Common myeloid progenitor, CD34-positive (primary cell): ENCODE data around the gene USP40.

Experiments
- CTCF ChIA-PET: fragments of 350-600 bp; sonication (Branson Sonifier 250); formaldehyde crosslinking; loops from one replicate; lab custom pipeline; 2021; ENCODE audit warnings: antibody characterized with exemption; lab: Charles Lee
- POLR2A ChIA-PET: fragments of 350-600 bp; sonication (Branson Sonifier 250); formaldehyde crosslinking; loops from one replicate; lab custom pipeline; 2021; ENCODE audit warnings: antibody characterized with exemption; lab: Charles Lee
- DNase-seq, 3 donors: peaks; one replicate each; pipeline versions ENCODE4 v3.0.0 to v3.0.0-alpha.2; 2013
- H3K27ac ChIP-seq, 2 experiments: 1 replicate in 1 of 2; 2 replicates in 1 of 2; pipeline ENCODE4 v1.7.0; 2013; ENCODE audit warnings: inconsistent platforms in 2 of 2, low read length in 2 of 2, mild to moderate bottlenecking in 2 of 2, low read depth in 1 of 2, moderate library complexity in 1 of 2; ENCODE audit not compliant: severe bottlenecking in 2 of 2, insufficient read depth in 1 of 2, poor library complexity in 1 of 2
- H3K27me3 ChIP-seq, 5 experiments: replicated peaks in 2 of 5; 1 replicate in 3 of 5; 2 replicates in 2 of 5; pipeline versions ENCODE4 v1.6.1 to v1.7.0; 2013; ENCODE audit warnings: low read length in 4 of 5, mild to moderate bottlenecking in 2 of 5, moderate library complexity in 2 of 5, inconsistent platforms in 1 of 5; ENCODE audit not compliant: insufficient read depth in 5 of 5, control insufficient read depth in 4 of 5
- H3K36me3 ChIP-seq, 4 experiments: 1 replicate in 2 of 4; 2 replicates in 2 of 4; pipeline versions ENCODE4 v1.6.1 to v1.7.0; 2013; ENCODE audit warnings: low read length in 3 of 4, control low read depth in 1 of 4, mild to moderate bottlenecking in 1 of 4; ENCODE audit not compliant: control insufficient read depth in 4 of 4, insufficient read depth in 4 of 4
- H3K4me1 ChIP-seq, 4 experiments: 1 replicate in 3 of 4; 2 replicates in 1 of 4; pipeline versions ENCODE4 v1.6.1 to v1.7.1; 2013; ENCODE audit warnings: low read length in 3 of 4, mild to moderate bottlenecking in 3 of 4, control low read depth in 1 of 4, inconsistent platforms in 1 of 4, moderate library complexity in 1 of 4; ENCODE audit not compliant: control insufficient read depth in 4 of 4, insufficient read depth in 4 of 4; ENCODE audit errors: control extremely low read depth in 1 of 4
- H3K4me3 ChIP-seq, 7 experiments: 1 replicate in 4 of 7; 2 replicates in 3 of 7; pipeline versions ENCODE4 v1.5.1 to v1.7.0; 2013; ENCODE audit warnings: mild to moderate bottlenecking in 7 of 7, low read length in 6 of 7, moderate library complexity in 6 of 7, inconsistent platforms in 2 of 7, low read depth in 2 of 7, control low read depth in 1 of 7; ENCODE audit not compliant: insufficient read depth in 4 of 7, control insufficient read depth in 1 of 7; ENCODE audit errors: extremely low read depth in 1 of 7
- H3K9me3 ChIP-seq, 5 experiments: 1 replicate in 4 of 5; 2 replicates in 1 of 5; pipeline versions ENCODE4 v1.6.1 to v1.7.1; 2013; ENCODE audit warnings: low read length in 4 of 5, mild to moderate bottlenecking in 2 of 5, inconsistent platforms in 1 of 5, low read depth in 1 of 5, moderate library complexity in 1 of 5; ENCODE audit not compliant: control insufficient read depth in 4 of 5, insufficient read depth in 2 of 5; ENCODE audit errors: control extremely low read depth in 1 of 5
- WGBS: methylation state at CpG from one replicate; pipeline ENCODE4 v1.1.5; 2013; ENCODE audit not compliant: insufficient coverage; 5-methylcytosine and 5-hydroxymethylcytosine counted together

The USP40 gene

GRCh38 chr2:233490831-233491230 is 75.8 kb downstream of the USP40 start:
- Histone ChIP-seq H3K27me3 (no peaks in the 10 kb centered on the region), H3K27ac (no peak overlapping the region), H3K4me1 (no peaks in the 10 kb centered on the region), H3K9me3 (no peaks in the 10 kb centered on the region), H3K4me3 (no peak overlapping the region), H3K36me3 (peaks cover 3 to 50% (median 9%) of the 10 kb centered on the region in 4 experiments)
- DNase-seq = no peak
- ChIA-PET CTCF (no interaction called here), POLR2A (no interaction called here)
- WGBS = 93% methylated on average over 3 of the region's 7 CpGs

DNA sequence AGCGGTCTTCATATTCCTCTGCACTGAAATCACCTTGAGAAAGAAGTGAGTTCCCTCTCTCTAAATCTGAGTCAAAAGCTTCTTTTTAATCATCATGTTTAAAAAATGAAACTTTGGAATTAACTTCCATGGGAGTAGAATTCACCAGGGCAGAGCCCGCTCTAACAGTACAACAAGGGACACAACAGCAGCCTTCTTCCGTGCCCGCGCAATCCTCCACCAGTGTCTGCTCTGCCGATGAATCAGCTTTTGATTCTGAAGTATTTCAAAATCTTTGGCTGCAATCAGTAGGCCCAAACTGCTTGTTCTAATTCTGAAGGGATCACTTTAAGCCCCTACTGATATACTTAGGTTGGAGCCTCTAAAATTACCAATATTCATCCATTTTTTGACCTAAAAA is 76.9 kb downstream of the USP40 start:
- H3K36me3 ChIP-seq = peaks cover 3 to 51% (median 12%) of the 10 kb centered on the region in 4 experiments
- 98% methylated on average over 6 of the region's 6 CpGs for WGBS
- H3K4me1 ChIP-seq = no peaks in the 10 kb centered on the region
- CTCF ChIA-PET = no interaction called here
- no peaks in the 10 kb centered on the region for H3K9me3 ChIP-seq
- no peaks in the 10 kb centered on the region for H3K27me3 ChIP-seq
- POLR2A ChIA-PET = no interaction called here
- H3K4me3 ChIP-seq = no peak overlapping the region
- no peak overlapping the region for H3K27ac ChIP-seq
- no peak for DNase-seq

- ChIA-PET POLR2A (no interaction called here), CTCF (no interaction called here)
- Histone ChIP-seq H3K27ac (no peak overlapping the region), H3K9me3 (no peaks in the 10 kb centered on the region), H3K4me3 (no peak overlapping the region), H3K4me1 (no peaks in the 10 kb centered on the region), H3K36me3 (peaks cover 3 to 51% (median 11%) of the 10 kb centered on the region in 4 experiments), H3K27me3 (no peaks in the 10 kb centered on the region)
- no peak for DNase-seq
- 98% methylated on average over 7 of the region's 10 CpGs for WGBS
Measured at GRCh38 chr2:233489143-233489542, 77.4 kb downstream of the USP40 start.

GRCh38 chr2:233487748-233488345 is 78.7 kb downstream of the USP40 start:
- ChIA-PET POLR2A (no interaction called here), CTCF (no interaction called here)
- no peaks in the 10 kb centered on the region for H3K27me3 ChIP-seq
- no peak for DNase-seq
- H3K9me3 ChIP-seq = no peaks in the 10 kb centered on the region
- peaks cover 2 to 46% (median 11%) of the 10 kb centered on the region in 4 experiments for H3K36me3 ChIP-seq
- no peak overlapping the region for H3K27ac ChIP-seq
- no peak overlapping the region for H3K4me3 ChIP-seq
- no peaks in the 10 kb centered on the region for H3K4me1 ChIP-seq
- 87% methylated on average over 7 of the region's 9 CpGs for WGBS

DNA sequence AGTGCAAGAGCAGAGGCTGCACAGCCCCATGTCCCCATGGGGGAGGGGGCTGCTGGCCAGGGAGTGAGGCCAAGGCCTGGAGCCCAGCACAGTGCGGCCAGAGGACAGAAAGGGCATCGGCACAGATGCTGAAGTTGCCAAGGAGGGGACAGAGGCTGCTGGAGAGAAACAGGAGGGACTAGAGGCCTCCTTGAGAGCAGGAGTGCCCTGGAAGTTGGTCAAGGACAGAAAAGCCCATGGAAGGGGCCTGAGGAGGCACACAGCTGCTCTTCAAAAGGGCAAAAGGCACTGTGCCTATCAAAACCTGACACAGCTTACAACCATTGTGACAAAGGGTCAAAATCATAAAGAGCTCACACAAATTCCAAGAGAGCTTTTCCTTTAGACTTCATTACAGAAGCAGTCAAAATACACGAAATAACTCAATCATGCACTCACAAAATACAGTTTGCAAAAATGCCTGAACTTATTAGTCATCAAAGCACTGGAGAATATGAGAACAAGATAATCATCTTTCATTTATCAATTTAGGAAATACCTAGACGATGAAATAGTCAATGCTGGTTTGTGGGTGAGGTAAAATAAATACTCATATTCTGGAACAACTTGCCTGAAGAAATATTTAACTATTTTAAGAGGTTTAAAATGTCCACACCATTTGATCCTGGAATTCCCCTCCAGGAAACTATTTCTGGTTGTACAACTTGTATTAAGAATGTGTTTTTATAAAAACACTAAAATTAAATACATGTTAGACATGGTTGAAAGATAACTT is 79.6 kb downstream of the USP40 start:
- Histone ChIP-seq H3K27ac (no peak overlapping the region), H3K36me3 (peaks cover 0 to 46% (median 11%) of the 10 kb centered on the region in 4 experiments), H3K4me3 (no peak overlapping the region), H3K27me3 (no peaks in the 10 kb centered on the region), H3K4me1 (no peaks in the 10 kb centered on the region), H3K9me3 (no peaks in the 10 kb centered on the region)
- WGBS = 93% methylated on average over 2 of the region's 4 CpGs
- POLR2A ChIA-PET = no interaction called here
- CTCF ChIA-PET = no interaction called here
- DNase-seq = no peak

- Histone ChIP-seq H3K27ac (no peak overlapping the region), H3K36me3 (peaks cover 0 to 45% (median 13%) of the 10 kb centered on the region in 4 experiments), H3K4me3 (no peak overlapping the region), H3K9me3 (no peaks in the 10 kb centered on the region), H3K27me3 (no peaks in the 10 kb centered on the region), H3K4me1 (no peaks in the 10 kb centered on the region)
- POLR2A ChIA-PET = no interaction called here
- CTCF ChIA-PET = no interaction called here
- 97% methylated on average over 4 of the region's 4 CpGs for WGBS
- no peak for DNase-seq
Measured at GRCh38 chr2:233486357-233486756, 80.2 kb downstream of the USP40 start.

- Histone ChIP-seq H3K4me3 (no peak overlapping the region), H3K36me3 (peaks cover 0 to 42% (median 10%) of the 10 kb centered on the region in 4 experiments), H3K27ac (no peak overlapping the region), H3K9me3 (no peaks in the 10 kb centered on the region), H3K4me1 (no peaks in the 10 kb centered on the region), H3K27me3 (no peaks in the 10 kb centered on the region)
- ChIA-PET CTCF (no interaction called here), POLR2A (no interaction called here)
- DNase-seq = no peak
- WGBS = 92% methylated on average over 12 of the region's 15 CpGs
Measured at GRCh38 chr2:233485726-233486125, 80.9 kb downstream of the USP40 start.
